Activated CD4-positive, alpha-beta T cell treated with anti-CD3 and anti-CD28 coated beads for 48 hours (primary cell): Measurements from ENCODE around the gene STARD4.

Experiments
- DNase-seq: peaks from one replicate; pipeline ENCODE4 v3.0.0-alpha.2; 2020

STARD4 gene

DNA sequence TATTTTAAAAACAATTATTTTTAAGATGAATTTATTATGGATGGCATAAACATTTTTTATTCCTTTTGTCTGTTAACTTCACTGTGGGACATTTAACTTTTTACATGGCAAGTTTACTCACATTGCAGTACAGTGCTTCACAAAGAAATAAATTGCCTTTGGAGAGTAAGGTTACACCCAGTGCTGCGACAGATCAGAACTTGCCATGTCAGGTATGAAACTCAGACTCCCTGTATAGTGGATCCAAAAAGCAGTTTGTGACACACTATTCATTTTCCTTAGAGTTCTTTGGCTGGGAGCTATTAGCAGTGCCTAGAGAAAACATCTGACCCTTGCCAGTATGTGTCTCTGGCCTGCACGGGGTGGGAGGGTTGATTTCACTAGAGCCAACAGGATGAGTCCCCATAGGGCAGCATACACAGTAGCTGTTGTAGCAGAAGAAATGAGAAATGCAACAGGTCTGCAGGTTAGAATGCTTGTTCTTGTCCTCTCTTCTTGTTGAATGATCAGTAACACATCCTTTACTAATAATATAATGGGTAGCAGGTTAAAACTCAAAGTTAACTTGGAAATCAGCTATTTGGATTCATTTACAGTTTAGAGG lies 42.9 kb downstream of the STARD4 start:
- DNase-seq = no peak

DNA sequence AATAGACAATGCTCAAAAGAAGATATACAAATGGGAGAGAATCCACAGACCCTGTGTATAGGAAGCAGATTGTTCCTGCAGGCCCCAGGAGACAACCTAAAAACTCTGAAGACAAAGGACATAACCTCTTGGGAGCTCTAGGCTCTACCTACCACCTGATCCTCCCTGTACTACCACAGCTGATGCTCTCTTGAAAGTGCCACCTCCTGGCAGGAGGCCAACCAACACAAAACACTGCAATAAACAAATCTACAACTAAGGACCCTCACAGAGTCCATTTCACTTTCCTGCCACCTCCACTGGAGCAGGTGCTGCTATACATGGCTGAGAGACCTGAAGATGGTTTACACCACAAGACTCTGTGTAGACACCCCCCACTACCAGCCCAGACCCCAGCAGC lies 49.0 kb downstream of the STARD4 start:
- no peak for DNase-seq

DNA sequence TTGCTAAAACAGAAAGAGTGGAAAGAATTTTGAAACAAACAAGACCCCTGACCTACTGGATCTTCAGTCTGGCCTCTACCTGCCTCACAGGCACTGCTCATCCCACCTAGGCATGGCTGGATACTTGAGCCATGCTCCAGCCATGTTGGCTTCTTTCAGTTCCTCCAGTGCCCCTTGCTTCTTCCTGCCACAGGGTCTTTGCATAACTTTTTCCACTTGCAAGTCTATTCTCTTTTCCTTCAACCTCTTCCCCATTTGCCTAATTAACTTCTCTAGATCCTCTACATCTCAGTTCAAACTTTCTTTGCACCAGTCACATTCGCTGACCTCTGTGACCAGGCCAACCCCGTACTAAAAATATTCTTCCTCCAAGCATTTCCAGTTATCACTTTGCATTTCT lies 50.4 kb downstream of the STARD4 start:
- DNase-seq = no peak

DNA sequence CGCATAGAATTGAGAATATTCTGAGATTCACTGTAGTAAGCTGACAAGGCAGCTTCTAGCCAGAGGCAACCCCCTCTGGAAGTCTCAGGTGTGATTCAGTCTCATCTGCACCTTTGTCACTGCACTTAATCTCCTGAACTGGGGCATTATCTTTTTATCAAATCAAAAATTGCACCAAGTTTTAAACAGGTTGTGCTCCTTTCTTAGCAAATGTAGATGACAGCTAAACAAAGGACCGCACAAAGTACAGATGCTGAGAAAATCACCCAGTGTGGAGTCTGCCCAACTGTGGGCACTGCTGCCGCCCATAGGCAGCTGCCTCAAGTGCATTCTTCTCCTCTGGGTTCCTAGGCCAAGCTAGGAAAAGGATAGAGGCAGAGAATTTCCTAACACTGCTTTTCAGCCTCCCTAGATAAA lies 51.1 kb downstream of the STARD4 start:
- DNase-seq = no peak

DNA sequence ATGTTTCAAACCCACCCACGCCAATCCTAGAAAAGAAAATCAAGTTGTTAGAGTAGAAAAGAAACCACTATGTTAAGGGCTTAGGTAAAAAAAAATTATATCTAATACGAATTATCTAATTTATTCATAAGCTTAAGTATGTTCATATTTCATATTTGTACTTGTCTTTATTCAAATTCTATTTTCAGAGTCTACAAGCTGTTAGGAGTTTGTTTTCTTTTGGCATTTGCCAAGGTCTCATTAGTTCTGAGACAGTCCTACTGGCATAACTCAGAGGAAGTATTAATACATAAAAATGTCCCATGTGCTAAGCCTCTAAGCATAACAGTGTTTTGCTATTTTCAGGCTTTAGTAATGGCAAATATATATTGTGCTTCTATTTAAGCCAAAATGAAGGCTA lies 57.6 kb downstream of the STARD4 start:
- no peak for DNase-seq

DNA sequence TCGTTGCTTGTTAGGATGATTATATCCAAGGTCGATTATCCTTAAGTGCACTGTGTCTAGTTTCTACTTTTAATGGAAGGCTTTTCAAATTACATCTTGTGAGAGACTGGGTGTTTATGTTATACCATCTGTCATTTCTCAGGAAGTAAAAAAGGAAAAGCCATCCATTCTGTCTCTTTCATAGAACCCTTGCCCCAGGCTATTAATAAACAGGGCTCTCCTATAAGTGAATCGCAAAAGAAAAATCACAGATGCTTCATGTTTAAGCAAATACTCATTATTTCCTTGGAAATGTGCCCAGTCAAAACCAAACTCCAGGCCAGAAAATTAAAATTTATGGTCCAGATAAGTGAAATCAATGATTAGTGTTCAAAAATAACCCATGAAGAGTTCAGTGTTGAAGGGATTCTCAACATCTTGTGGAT lies 58.1 kb downstream of the STARD4 start:
- no peak for DNase-seq

DNA sequence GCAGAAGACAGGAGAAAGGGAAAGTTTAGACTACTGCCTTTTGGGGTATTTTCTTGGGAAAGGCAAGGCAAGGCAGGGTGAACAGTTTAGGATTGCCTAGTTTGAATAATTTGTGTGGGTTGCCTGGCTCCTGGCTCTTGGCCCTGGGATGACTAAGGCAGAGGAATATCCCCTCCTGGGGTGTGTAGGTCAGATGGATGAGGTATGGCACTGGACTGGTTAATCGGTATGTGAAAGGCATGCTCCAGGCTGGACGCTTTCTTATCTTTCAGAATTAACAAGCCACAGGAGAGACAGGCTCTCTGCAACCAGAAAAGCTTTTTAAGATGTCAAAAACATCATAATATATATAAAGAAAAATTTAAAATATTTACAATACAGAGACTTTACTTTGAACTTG lies 58.6 kb downstream of the STARD4 start:
- DNase-seq = no peak

DNA sequence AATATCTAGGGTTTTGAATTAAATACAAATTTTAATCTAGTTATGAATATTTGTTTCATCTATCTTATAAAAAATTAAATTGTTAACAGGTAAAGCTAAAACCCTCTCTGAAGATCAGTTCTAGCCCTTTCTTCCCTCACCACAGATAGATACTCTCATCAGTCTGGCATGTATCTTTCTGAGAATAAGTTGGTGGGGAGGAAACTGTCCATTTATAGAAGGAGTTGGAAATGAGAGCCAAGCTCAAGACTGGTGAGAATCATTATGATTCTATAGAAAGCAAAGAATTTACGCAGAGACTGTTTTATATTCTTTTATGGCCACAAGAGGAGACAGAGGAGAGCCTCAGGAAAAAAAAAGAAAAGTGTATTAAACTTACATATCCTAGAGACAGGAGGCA lies 59.0 kb downstream of the STARD4 start:
- no peak for DNase-seq

DNA sequence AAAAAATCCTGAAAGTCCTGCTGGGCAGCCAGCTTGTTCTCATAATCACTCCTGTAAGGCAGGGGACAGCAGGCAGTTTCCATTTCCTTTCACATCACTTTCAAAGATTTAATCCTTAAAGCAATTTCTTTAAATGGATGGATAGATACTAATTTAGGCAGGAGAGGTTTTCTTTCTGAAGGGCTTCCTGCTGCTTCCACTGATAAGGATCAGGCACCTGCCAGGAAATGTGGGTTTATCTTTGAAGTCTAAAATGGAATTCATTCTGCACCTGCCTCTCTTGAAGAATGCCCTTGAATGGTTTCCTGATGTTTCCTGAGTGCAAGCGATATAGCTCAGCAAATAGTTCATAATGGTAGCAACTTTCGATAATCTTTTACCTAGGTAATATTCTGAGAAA lies 64.5 kb downstream of the STARD4 start:
- no peak for DNase-seq

DNA sequence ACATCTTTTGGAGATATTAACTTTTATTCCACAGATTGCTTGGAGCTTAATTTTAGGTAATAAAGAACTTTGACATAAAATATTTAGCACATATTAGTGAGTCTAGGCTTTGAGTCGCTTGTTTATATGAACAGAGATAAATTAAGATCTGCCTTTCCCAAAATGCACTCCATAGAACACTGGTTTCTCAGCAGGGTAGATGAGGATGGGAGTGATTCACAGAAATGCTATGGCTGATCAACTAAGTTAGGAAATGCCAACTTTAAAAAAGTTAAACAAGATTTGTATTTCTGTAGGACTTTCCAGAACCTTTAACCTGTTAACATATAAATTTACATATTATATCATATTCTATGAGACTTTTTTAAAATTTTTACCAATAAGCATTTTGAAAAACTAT lies 65.2 kb downstream of the STARD4 start:
- DNase-seq = no peak
